ENCODE measurements around the gene ZNF280D.
A peak's percentile ranks its signal among the peaks of the same experiment; 100 is the strongest.
"Not testable (repeated sequence)": the region's sequence is repeated elsewhere in the genome, so short reads cannot be mapped to it uniquely, and the experiment has no call there.

Gene ZNF280D

GRCh38 chr15:56733136-56734012, at the start of gene ZNF280D:
ZNF280D (minus strand) TSS chr15:56733509; CDS start chr15:56707109, 26,400 bp downstream.
- peaks cover 6% of the 10 kb centered on the region for H3K9me3 ChIP-seq (ENCODE audit: severe bottlenecking)
- no peaks in the 10 kb centered on the region for H3K27me3 ChIP-seq (ENCODE audit: insufficient read depth, low read depth, severe bottlenecking)
- H3K36me3 ChIP-seq = no peaks in the 10 kb centered on the region; the same call in 1 of the 2 replicates
- H3K27ac ChIP-seq = peak within 1 kb of the TSS; percentile 93
- H3K4me3 ChIP-seq (ENCODE audit: low read depth, low read length) = peak within 1 kb of the TSS; percentile 55
- no peak for TF ChIP-seq CTCF (IDR thresholded peaks at IDR 0.05; ENCODE audit: low read depth, low read length)
- DNase-seq = peak; percentile 80

GRCh38 chr15:56782306-56782705, 49.0 kb upstream of the ZNF280D start:
- Histone ChIP-seq H3K9me3 (ENCODE audit: severe bottlenecking) (no peaks in the 10 kb centered on the region), H3K27ac (no peak overlapping the region), H3K27me3 (ENCODE audit: insufficient read depth, low read depth, severe bottlenecking) (no peaks in the 10 kb centered on the region), H3K36me3 (no peaks in the 10 kb centered on the region), H3K4me3 (ENCODE audit: low read depth, low read length) (no peak overlapping the region)
- DNase-seq = no peak
- no peak for TF ChIP-seq CTCF (IDR thresholded peaks at IDR 0.05; ENCODE audit: low read depth, low read length)

GRCh38 chr15:56781666-56782065, 48.4 kb upstream of the ZNF280D start:
- TF ChIP-seq CTCF (IDR thresholded peaks at IDR 0.05; ENCODE audit: low read depth, low read length) = no peak
- no peaks in the 10 kb centered on the region for H3K27me3 ChIP-seq (ENCODE audit: insufficient read depth, low read depth, severe bottlenecking)
- H3K27ac ChIP-seq = no peak overlapping the region
- H3K9me3 ChIP-seq (ENCODE audit: severe bottlenecking) = no peaks in the 10 kb centered on the region
- H3K4me3 ChIP-seq (ENCODE audit: low read depth, low read length) = no peak overlapping the region
- no peak for DNase-seq
- H3K36me3 ChIP-seq = no peaks in the 10 kb centered on the region

GRCh38 chr15:56780102-56780725, 46.9 kb upstream of the ZNF280D start:
- H3K36me3 ChIP-seq; H3K9me3 ChIP-seq (ENCODE audit: severe bottlenecking); H3K4me3 ChIP-seq (ENCODE audit: low read depth, low read length); DNase-seq; H3K27ac ChIP-seq; H3K27me3 ChIP-seq (ENCODE audit: insufficient read depth, low read depth, severe bottlenecking): not testable (repeated sequence)

- not testable (repeated sequence) for DNase-seq; H3K36me3 ChIP-seq; H3K27ac ChIP-seq; H3K4me3 ChIP-seq (ENCODE audit: low read depth, low read length); H3K9me3 ChIP-seq (ENCODE audit: severe bottlenecking); H3K27me3 ChIP-seq (ENCODE audit: insufficient read depth, low read depth, severe bottlenecking)
These were observed 46.1 kb upstream of the ZNF280D start for GRCh38 chr15:56779449-56779848.

GRCh38 chr15:56778761-56779160, 45.5 kb upstream of the ZNF280D start:
- Histone ChIP-seq H3K36me3 (no peaks in the 10 kb centered on the region), H3K27ac (no peak overlapping the region), H3K27me3 (ENCODE audit: insufficient read depth, low read depth, severe bottlenecking) (no peaks in the 10 kb centered on the region), H3K4me3 (ENCODE audit: low read depth, low read length) (no peak overlapping the region), H3K9me3 (ENCODE audit: severe bottlenecking) (no peaks in the 10 kb centered on the region)
- TF ChIP-seq CTCF (IDR thresholded peaks at IDR 0.05; ENCODE audit: low read depth, low read length) = no peak
- DNase-seq = no peak

Measured in WERI-Rb-1 (cell line).